WTC11 (cell line): ENCODE data around the gene ZNF710.

Experiments
- EMX1 ChIP-seq: fragments of 250-450 bp; sonication (Bioruptor Pico); IDR thresholded peaks from 2 replicates; pipeline ENCODE4 v1.8.0; 2021; ENCODE audit warnings: mild to moderate bottlenecking
- IRF2 ChIP-seq: sonication (generic); formaldehyde crosslinking; IDR thresholded peaks from 2 replicates; pipeline ENCODE4 v1.8.0; 2022; ENCODE audit warnings: low read depth, missing genetic modification reagents, borderline replicate concordance
- JUN ChIP-seq: sonication (generic); formaldehyde crosslinking; IDR thresholded peaks from 2 replicates; pipeline ENCODE4 v1.8.0; 2023; ENCODE audit warnings: mild to moderate bottlenecking, missing genetic modification reagents
- NFYB ChIP-seq: sonication (generic); formaldehyde crosslinking; conservative IDR thresholded peaks from 2 replicates; pipeline ENCODE4 v1.8.0; 2022; ENCODE audit warnings: low read depth, missing genetic modification reagents
- SMAD3 ChIP-seq: sonication (generic); formaldehyde crosslinking; IDR thresholded peaks from 2 replicates; pipeline ENCODE4 v1.8.0; 2022; ENCODE audit warnings: missing genetic modification reagents, mild to moderate bottlenecking, borderline replicate concordance
- SP1 ChIP-seq: sonication (generic); formaldehyde crosslinking; conservative IDR thresholded peaks from 2 replicates; pipeline ENCODE4 v1.8.1; 2022; ENCODE audit warnings: missing genetic modification reagents
- TEAD4 ChIP-seq: sonication (generic); formaldehyde crosslinking; IDR thresholded peaks from 2 replicates; pipeline ENCODE4 v1.8.0; 2022; ENCODE audit warnings: mild to moderate bottlenecking, missing genetic modification reagents
- ZNF416 ChIP-seq: fragments of 250-450 bp; sonication (Bioruptor Pico); IDR thresholded peaks from 2 replicates; pipeline ENCODE4 v1.9.0; 2021; ENCODE audit warnings: mild to moderate bottlenecking, inconsistent platforms
- TF ChIP-seq, protein P1 (sequence below): fragments of 250-450 bp; sonication (Bioruptor Pico); conservative IDR thresholded peaks from 2 replicates; pipeline ENCODE4 v1.9.0; 2021; ENCODE audit warnings: mild to moderate bottlenecking
- TF ChIP-seq, protein P2 (sequence below): fragments of 200-600 bp; IDR thresholded peaks from 2 replicates; pipeline ENCODE4 v1.8.0; 2022; ENCODE audit warnings: antibody characterized with exemption
- TF ChIP-seq, protein P3 (sequence below): fragments of 250-450 bp; sonication (Bioruptor Pico); IDR thresholded peaks from 2 replicates; pipeline ENCODE4 v1.9.0; 2021; ENCODE audit warnings: mild to moderate bottlenecking
- TF ChIP-seq, protein P4 (sequence below): sonication (generic); formaldehyde crosslinking; IDR thresholded peaks from 2 replicates; pipeline ENCODE4 v1.8.0; 2022; ENCODE audit warnings: mild to moderate bottlenecking, missing genetic modification reagents
- TF ChIP-seq, protein P5 (sequence below): sonication (generic); formaldehyde crosslinking; IDR thresholded peaks from 2 replicates; pipeline ENCODE4 v1.8.0; 2022; ENCODE audit warnings: mild to moderate bottlenecking, missing genetic modification reagents
- TF ChIP-seq, protein P6 (sequence below): fragments of 250-450 bp; sonication (Bioruptor Pico); IDR thresholded peaks from 2 replicates; pipeline ENCODE4 v1.9.0; 2021; ENCODE audit warnings: moderate library complexity, mild to moderate bottlenecking, inconsistent platforms, borderline replicate concordance

DNA sequence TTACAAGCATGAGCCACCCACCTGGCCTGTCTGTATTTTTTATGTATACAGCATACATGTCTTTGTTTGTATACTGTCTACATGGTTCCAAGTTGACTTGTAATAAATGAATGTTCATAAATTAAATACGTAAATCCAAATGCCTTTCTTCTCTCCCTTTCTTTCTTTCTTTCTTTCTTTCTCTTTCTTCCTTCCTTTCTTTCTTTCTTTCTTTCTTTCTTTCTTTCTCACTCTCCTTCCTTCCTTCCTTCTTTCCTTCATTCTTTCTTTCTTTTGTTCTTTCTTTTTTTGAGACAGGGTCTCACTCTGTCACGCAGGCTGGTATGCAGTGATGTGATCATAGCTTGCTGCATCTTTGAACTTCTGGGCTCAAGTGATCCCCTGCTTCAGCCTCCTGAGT lies 17.1 kb upstream of the ZNF710 start:
- TF ChIP-seq TEAD4 (CRISPR knock-in tag) (no peak), EMX1 (CRISPR knock-in tag) (no peak), NFYB (no peak), JUN (CRISPR knock-in tag) (no peak), IRF2 (CRISPR knock-in tag) (no peak), SMAD3 (no peak), SP1 (CRISPR knock-in tag) (no peak), ZNF416 (CRISPR knock-in tag) (no peak)
- TF ChIP-seq, protein P1, sequence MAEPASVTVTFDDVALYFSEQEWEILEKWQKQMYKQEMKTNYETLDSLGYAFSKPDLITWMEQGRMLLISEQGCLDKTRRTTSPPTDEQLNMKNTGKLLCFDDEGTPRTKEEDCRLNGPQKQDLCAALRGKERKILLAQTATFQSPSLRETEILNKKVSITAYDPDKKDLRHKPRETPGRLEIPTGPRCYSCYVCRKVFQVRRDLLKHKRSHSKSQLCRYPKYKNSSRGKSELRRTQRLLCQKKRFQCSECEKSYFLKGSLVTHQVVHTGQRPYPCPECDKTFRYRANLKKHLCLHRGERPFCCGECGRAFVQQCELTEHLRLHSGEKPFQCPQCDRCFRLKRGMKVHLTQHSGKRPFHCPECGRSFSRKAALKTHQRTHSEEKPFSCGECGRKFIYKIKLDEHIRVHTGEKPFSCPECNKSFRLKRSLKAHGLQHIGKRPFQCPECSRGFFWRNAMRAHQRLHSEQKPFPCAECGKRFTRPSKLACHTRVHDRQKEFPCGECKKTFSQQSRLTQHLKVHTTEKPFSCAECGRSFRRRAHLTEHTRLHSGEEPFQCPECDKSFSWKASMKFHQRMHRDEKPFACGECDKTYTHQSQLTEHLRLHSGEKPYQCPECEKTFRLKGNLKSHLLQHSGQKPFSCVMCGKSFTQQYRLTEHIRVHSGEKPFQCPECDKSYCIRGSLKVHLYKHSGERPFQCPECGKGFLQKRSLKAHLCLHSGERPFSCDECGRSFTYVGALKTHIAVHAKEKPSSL (CRISPR knock-in tag) = no peak
- TF ChIP-seq, protein P2, sequence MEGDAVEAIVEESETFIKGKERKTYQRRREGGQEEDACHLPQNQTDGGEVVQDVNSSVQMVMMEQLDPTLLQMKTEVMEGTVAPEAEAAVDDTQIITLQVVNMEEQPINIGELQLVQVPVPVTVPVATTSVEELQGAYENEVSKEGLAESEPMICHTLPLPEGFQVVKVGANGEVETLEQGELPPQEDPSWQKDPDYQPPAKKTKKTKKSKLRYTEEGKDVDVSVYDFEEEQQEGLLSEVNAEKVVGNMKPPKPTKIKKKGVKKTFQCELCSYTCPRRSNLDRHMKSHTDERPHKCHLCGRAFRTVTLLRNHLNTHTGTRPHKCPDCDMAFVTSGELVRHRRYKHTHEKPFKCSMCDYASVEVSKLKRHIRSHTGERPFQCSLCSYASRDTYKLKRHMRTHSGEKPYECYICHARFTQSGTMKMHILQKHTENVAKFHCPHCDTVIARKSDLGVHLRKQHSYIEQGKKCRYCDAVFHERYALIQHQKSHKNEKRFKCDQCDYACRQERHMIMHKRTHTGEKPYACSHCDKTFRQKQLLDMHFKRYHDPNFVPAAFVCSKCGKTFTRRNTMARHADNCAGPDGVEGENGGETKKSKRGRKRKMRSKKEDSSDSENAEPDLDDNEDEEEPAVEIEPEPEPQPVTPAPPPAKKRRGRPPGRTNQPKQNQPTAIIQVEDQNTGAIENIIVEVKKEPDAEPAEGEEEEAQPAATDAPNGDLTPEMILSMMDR = no peak
- TF ChIP-seq, protein P3, sequence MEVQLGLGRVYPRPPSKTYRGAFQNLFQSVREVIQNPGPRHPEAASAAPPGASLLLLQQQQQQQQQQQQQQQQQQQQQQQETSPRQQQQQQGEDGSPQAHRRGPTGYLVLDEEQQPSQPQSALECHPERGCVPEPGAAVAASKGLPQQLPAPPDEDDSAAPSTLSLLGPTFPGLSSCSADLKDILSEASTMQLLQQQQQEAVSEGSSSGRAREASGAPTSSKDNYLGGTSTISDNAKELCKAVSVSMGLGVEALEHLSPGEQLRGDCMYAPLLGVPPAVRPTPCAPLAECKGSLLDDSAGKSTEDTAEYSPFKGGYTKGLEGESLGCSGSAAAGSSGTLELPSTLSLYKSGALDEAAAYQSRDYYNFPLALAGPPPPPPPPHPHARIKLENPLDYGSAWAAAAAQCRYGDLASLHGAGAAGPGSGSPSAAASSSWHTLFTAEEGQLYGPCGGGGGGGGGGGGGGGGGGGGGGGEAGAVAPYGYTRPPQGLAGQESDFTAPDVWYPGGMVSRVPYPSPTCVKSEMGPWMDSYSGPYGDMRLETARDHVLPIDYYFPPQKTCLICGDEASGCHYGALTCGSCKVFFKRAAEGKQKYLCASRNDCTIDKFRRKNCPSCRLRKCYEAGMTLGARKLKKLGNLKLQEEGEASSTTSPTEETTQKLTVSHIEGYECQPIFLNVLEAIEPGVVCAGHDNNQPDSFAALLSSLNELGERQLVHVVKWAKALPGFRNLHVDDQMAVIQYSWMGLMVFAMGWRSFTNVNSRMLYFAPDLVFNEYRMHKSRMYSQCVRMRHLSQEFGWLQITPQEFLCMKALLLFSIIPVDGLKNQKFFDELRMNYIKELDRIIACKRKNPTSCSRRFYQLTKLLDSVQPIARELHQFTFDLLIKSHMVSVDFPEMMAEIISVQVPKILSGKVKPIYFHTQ (CRISPR knock-in tag) = no peak
- TF ChIP-seq, protein P4, sequence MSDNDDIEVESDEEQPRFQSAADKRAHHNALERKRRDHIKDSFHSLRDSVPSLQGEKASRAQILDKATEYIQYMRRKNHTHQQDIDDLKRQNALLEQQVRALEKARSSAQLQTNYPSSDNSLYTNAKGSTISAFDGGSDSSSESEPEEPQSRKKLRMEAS = no peak
- TF ChIP-seq, protein P5, sequence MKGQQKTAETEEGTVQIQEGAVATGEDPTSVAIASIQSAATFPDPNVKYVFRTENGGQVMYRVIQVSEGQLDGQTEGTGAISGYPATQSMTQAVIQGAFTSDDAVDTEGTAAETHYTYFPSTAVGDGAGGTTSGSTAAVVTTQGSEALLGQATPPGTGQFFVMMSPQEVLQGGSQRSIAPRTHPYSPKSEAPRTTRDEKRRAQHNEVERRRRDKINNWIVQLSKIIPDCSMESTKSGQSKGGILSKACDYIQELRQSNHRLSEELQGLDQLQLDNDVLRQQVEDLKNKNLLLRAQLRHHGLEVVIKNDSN (CRISPR knock-in tag) = no peak
- TF ChIP-seq, protein P6, sequence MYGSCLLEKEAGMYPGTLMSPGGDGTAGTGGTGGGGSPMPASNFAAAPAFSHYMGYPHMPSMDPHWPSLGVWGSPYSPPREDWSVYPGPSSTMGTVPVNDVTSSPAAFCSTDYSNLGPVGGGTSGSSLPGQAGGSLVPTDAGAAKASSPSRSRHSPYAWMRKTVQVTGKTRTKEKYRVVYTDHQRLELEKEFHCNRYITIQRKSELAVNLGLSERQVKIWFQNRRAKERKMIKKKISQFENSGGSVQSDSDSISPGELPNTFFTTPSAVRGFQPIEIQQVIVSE (CRISPR knock-in tag) = no peak
